ENCODE data around the gene PRKN. TPM values are rescaled to one million over a fixed set of nuclear protein-coding genes. Genes with fewer than 3 reads are reported as not detected.

The PRKN gene
- total RNA-seq, 1 donor from 2014 or later = 5.7 TPM

GRCh38 chr6:161479376-161479775, 1248.2 kb downstream of the PRKN start:
- Mint-ChIP-seq H3K4me1 (ENCODE audit: low read depth) (peaks cover 35% of the 10 kb centered on the region), H3K9me3 (ENCODE audit: low read depth) (no peaks in the 10 kb centered on the region), H3K36me3 (ENCODE audit: low read depth) (no peaks in the 10 kb centered on the region), H3K27me3 (ENCODE audit: low read depth) (no peaks in the 10 kb centered on the region), H3K4me3 (ENCODE audit: unreplicated experiment) (no peak overlapping the region), H3K27ac (ENCODE audit: unreplicated experiment) (no peak overlapping the region)
- TF ChIP-seq CTCF (IDR thresholded peaks at IDR 0.05) = no peak
- DNase-seq (ENCODE audit: low spot score) = no peak

GRCh38 chr6:161477876-161478425, 1249.6 kb downstream of the PRKN start:
- Mint-ChIP-seq H3K36me3 (ENCODE audit: low read depth) (no peaks in the 10 kb centered on the region), H3K9me3 (ENCODE audit: low read depth) (no peaks in the 10 kb centered on the region), H3K4me1 (ENCODE audit: low read depth) (peaks cover 33% of the 10 kb centered on the region), H3K4me3 (ENCODE audit: unreplicated experiment) (no peak overlapping the region), H3K27ac (ENCODE audit: unreplicated experiment) (no peak overlapping the region), H3K27me3 (ENCODE audit: low read depth) (no peaks in the 10 kb centered on the region)
- TF ChIP-seq CTCF (IDR thresholded peaks at IDR 0.05) = no peak
- DNase-seq (ENCODE audit: low spot score) = no peak

- Mint-ChIP-seq H3K9me3 (ENCODE audit: low read depth) (no peaks in the 10 kb centered on the region), H3K4me1 (ENCODE audit: low read depth) (peaks cover 23% of the 10 kb centered on the region), H3K27me3 (ENCODE audit: low read depth) (no peaks in the 10 kb centered on the region), H3K36me3 (ENCODE audit: low read depth) (no peaks in the 10 kb centered on the region), H3K27ac (ENCODE audit: unreplicated experiment) (no peak overlapping the region), H3K4me3 (ENCODE audit: unreplicated experiment) (no peak overlapping the region)
- TF ChIP-seq CTCF (IDR thresholded peaks at IDR 0.05) = no peak
- DNase-seq (ENCODE audit: low spot score) = no peak
Measured at GRCh38 chr6:161476711-161477110, 1250.9 kb downstream of the PRKN start.

- Mint-ChIP-seq H3K4me1 (ENCODE audit: low read depth) (peaks cover 12% of the 10 kb centered on the region), H3K36me3 (ENCODE audit: low read depth) (peaks cover 4% of the 10 kb centered on the region), H3K4me3 (ENCODE audit: unreplicated experiment) (no peak overlapping the region), H3K27ac (ENCODE audit: unreplicated experiment) (no peak overlapping the region), H3K27me3 (ENCODE audit: low read depth) (no peaks in the 10 kb centered on the region), H3K9me3 (ENCODE audit: low read depth) (peaks cover 11% of the 10 kb centered on the region)
- DNase-seq (ENCODE audit: low spot score) = no peak
- no peak for TF ChIP-seq CTCF (IDR thresholded peaks at IDR 0.05)
Measured at GRCh38 chr6:161465403-161465802, 1262.2 kb downstream of the PRKN start.

- DNase-seq (ENCODE audit: low spot score) = no peak
- peaks cover 4% of the 10 kb centered on the region for H3K36me3 Mint-ChIP-seq (ENCODE audit: low read depth)
- H3K4me3 Mint-ChIP-seq (ENCODE audit: unreplicated experiment) = no peak overlapping the region
- peaks cover 19% of the 10 kb centered on the region for H3K4me1 Mint-ChIP-seq (ENCODE audit: low read depth)
- no peak overlapping the region for H3K27ac Mint-ChIP-seq (ENCODE audit: unreplicated experiment)
- H3K9me3 Mint-ChIP-seq (ENCODE audit: low read depth) = peaks cover 11% of the 10 kb centered on the region
- TF ChIP-seq CTCF (IDR thresholded peaks at IDR 0.05) = no peak
- no peaks in the 10 kb centered on the region for H3K27me3 Mint-ChIP-seq (ENCODE audit: low read depth)
Measured at GRCh38 chr6:161463071-161463470, 1264.5 kb downstream of the PRKN start.
